A549 (cell line): ENCODE results near the gene LDAF1. TPM values are rescaled to one million over a fixed set of nuclear protein-coding genes. Genes with fewer than 3 reads are reported as not detected.
"Not testable (repeated sequence)": the region's sequence is repeated elsewhere in the genome, so short reads cannot be mapped to it uniquely, and the experiment has no call there.

ENCODE experiments used
- ATAC-seq, 2 experiments: fragments of 200-7000 bp in 1 of 2; fragments of >200 bp in 1 of 2; cut with Nextera tagmentation in 1 of 2; cut with Tn5 transposase in 1 of 2; 3 replicates each; pipeline versions ENCODE4 v1.8.0 to v1.9.1; 2018 to 2020; ENCODE audit warnings: mild to moderate bottlenecking in 1 of 2, moderate library complexity in 1 of 2
- CTCF ChIA-PET: fragments of 300-600 bp; sonication (Branson Sonifier 250); formaldehyde crosslinking; extraction: SDS; loops from one replicate; lab custom pipeline; 2021; ENCODE audit warnings: antibody characterized with exemption, inconsistent platforms; lab: Yijun Ruan, JAX
- POLR2A ChIA-PET: fragments of 350-600 bp; formaldehyde crosslinking; extraction: SDS; loops from one replicate; lab custom pipeline; 2021; ENCODE audit warnings: antibody characterized with exemption, inconsistent platforms; lab: Yijun Ruan, JAX
- DNase-seq, 2 experiments: peaks; one replicate each; pipeline versions ENCODE4 v3.0.0 to v3.0.0-alpha.2; 2011 to 2016; ENCODE audit warnings: low read depth in 1 of 2, low spot score in 1 of 2
- FAIRE-seq: peaks from 2 replicates; lab custom pipeline; 2011; peaks lifted over from hg19 to GRCh38; lab: Jason Lieb, UNC
- H3K27ac ChIP-seq, 2 experiments: fragments of >200 bp; sonication (Bioruptor Twin); formaldehyde crosslinking; 3 replicates each; pipeline ENCODE4 v1.5.1; 2016 to 2017
- H3K4me1 ChIP-seq: fragments of >200 bp; sonication (Bioruptor Twin); formaldehyde crosslinking; 3 replicates; pipeline ENCODE4 v1.6.1; 2016
- H3K4me2 ChIP-seq: fragments of >200 bp; sonication (Bioruptor Twin); formaldehyde crosslinking; 3 replicates; pipeline ENCODE4 v1.6.1; 2016
- H3K4me3 ChIP-seq: fragments of >200 bp; sonication (Bioruptor Twin); formaldehyde crosslinking; 3 replicates; pipeline ENCODE4 v1.5.1; 2016
- H3K9me3 ChIP-seq: fragments of >200 bp; sonication (Bioruptor Twin); formaldehyde crosslinking; 3 replicates; pipeline ENCODE4 v1.6.1; 2016
- CHD2 ChIP-seq: fragments of 150-350 bp; IDR thresholded peaks from 2 replicates; pipeline ENCODE4 v1.6.1; 2014; ENCODE audit warnings: low read length; ENCODE audit not compliant: partially characterized antibody
- EHF ChIP-seq: fragments of 250-450 bp; sonication (Bioruptor Pico); IDR thresholded peaks from 2 replicates; pipeline ENCODE4 v1.5.0; 2020; ENCODE audit warnings: mild to moderate bottlenecking
- ELK1 ChIP-seq: fragments of 150-350 bp; IDR thresholded peaks from 2 replicates; pipeline ENCODE4 v1.6.1; 2014; ENCODE audit warnings: low read depth, mild to moderate bottlenecking, low read length
- ESRRA ChIP-seq: fragments of 150-350 bp; IDR thresholded peaks from 2 replicates; pipeline ENCODE4 v1.6.1; 2014; ENCODE audit warnings: mild to moderate bottlenecking, low read length, borderline replicate concordance
- FOXS1 ChIP-seq: fragments of 250-450 bp; sonication (Bioruptor Pico); IDR thresholded peaks from 2 replicates; pipeline ENCODE4 v1.5.0; 2020; ENCODE audit warnings: mild to moderate bottlenecking, moderate library complexity
- HEYL ChIP-seq: fragments of 250-450 bp; sonication (Bioruptor Pico); IDR thresholded peaks from 2 replicates; pipeline ENCODE4 v1.8.0; 2021; ENCODE audit warnings: mild to moderate bottlenecking, moderate library complexity
- HOXA7 ChIP-seq: fragments of 250-450 bp; sonication (Bioruptor Pico); IDR thresholded peaks from 2 replicates; pipeline ENCODE4 v1.5.0; 2020; ENCODE audit warnings: mild to moderate bottlenecking, moderate library complexity
- HOXB13 ChIP-seq: fragments of 250-450 bp; sonication (Bioruptor Pico); IDR thresholded peaks from 2 replicates; pipeline ENCODE4 v1.5.0; 2020; ENCODE audit warnings: low read depth, mild to moderate bottlenecking, moderate library complexity
- JUN ChIP-seq, 2 experiments: fragments of >200 bp; sonication (Bioruptor Twin); formaldehyde crosslinking; IDR thresholded peaks; 2 replicates in 1 of 2; 3 replicates in 1 of 2; pipeline ENCODE4 v1.6.1; 2016 to 2017
- JUNB ChIP-seq: fragments of >200 bp; sonication (Bioruptor Twin); formaldehyde crosslinking; IDR thresholded peaks from 2 replicates; pipeline ENCODE4 v1.6.1; 2016
- PBX3 ChIP-seq: IDR thresholded peaks from 2 replicates; pipeline ENCODE4 v1.6.1; 2012
- PHF8 ChIP-seq: fragments of 200-600 bp; sonication (generic); IDR thresholded peaks from 2 replicates; pipeline ENCODE4 v1.6.1; 2016; ENCODE audit warnings: low read depth, mild to moderate bottlenecking, antibody characterized with exemption, moderate library complexity, borderline replicate concordance
- RAD21 ChIP-seq, 2 experiments: fragments of >200 bp in 1 of 2; sonication (Bioruptor Twin) in 1 of 2; formaldehyde crosslinking in 1 of 2; IDR thresholded peaks in 1 of 2; conservative IDR thresholded peaks in 1 of 2; 2 replicates in 1 of 2; 3 replicates in 1 of 2; pipeline ENCODE4 v1.6.1; 2012 to 2018; ENCODE audit warnings: inconsistent platforms in 1 of 2
- SMC3 ChIP-seq: fragments of >200 bp; sonication (Bioruptor Twin); formaldehyde crosslinking; IDR thresholded peaks from 3 replicates; pipeline ENCODE4 v1.6.1; 2018; ENCODE audit warnings: inconsistent platforms
- TFCP2L1 ChIP-seq: fragments of 250-450 bp; sonication (Bioruptor Pico); IDR thresholded peaks from 2 replicates; pipeline ENCODE4 v1.5.0; 2021; ENCODE audit warnings: mild to moderate bottlenecking
- TP53 ChIP-seq: fragments of 250-450 bp; sonication (Bioruptor Pico); IDR thresholded peaks from 2 replicates; pipeline ENCODE4 v1.5.0; 2021; ENCODE audit warnings: mild to moderate bottlenecking, moderate library complexity
- USF2 ChIP-seq: fragments of 450-650 bp; IDR thresholded peaks from 2 replicates; pipeline ENCODE4 v1.6.1; 2014; ENCODE audit warnings: antibody characterized with exemption
- ZFP36 ChIP-seq: fragments of 450-650 bp; IDR thresholded peaks from 2 replicates; pipeline ENCODE4 v1.6.1; 2014; ENCODE audit warnings: borderline replicate concordance; ENCODE audit not compliant: partially characterized antibody
- WGBS: methylation state at CpG from one replicate; pipeline ENCODE4 v1.1.6; 2017; ENCODE audit errors: missing lambda C conversion rate; 5-methylcytosine and 5-hydroxymethylcytosine counted together
- polyA plus RNA-seq, 4 experiments: library from polyadenylated mRNA; depleted of rRNA in 3 of 4; stranded (reverse); fragments of >200 nt; fragmentation: RNase III in 1 of 4; extraction: RNeasy Plus Mini Kit Qiagen cat#74134 plus additional on column Dnase treatment in 1 of 4; gene quantifications; 2 replicates in 3 of 4; 3 replicates in 1 of 4; pipeline ENCODE4 v1.2.3, GENCODE V29; 2011 to 2017
- TF ChIP-seq, protein P1 (sequence below): IDR thresholded peaks from 2 replicates; pipeline ENCODE4 v1.6.1; 2012; ENCODE audit warnings: low read depth, borderline replicate concordance
- TF ChIP-seq, protein P2 (sequence below): fragments of >200 bp; sonication (Bioruptor Twin); formaldehyde crosslinking; IDR thresholded peaks from 3 replicates; pipeline ENCODE4 v1.5.1; 2016
- TF ChIP-seq, protein P3 (sequence below): fragments of 250-450 bp; sonication (Bioruptor Pico); IDR thresholded peaks from 2 replicates; pipeline ENCODE4 v1.5.0; 2020; ENCODE audit warnings: low read depth, mild to moderate bottlenecking, moderate library complexity
- TF ChIP-seq, protein P4 (sequence below): fragments of >200 bp; sonication (Bioruptor Twin); formaldehyde crosslinking; IDR thresholded peaks from 2 replicates; pipeline ENCODE4 v1.6.1; 2016

LDAF1 gene
- polyA plus RNA-seq, 2 of the 4 experiments (the other 2 are of a cell fraction), result 13.8 to 14.4 TPM

GRCh38 chr16:21194771-21195301 lies 36.4 kb downstream of the LDAF1 start:
- H3K9me3 ChIP-seq, result no peaks in the 10 kb centered on the region; the same call in 2 of the 3 replicates
- H3K4me2 ChIP-seq, result no peak overlapping the region
- DNase-seq, result no peak
- no peak for ATAC-seq
- H3K4me3 ChIP-seq, result no peak overlapping the region
- CTCF ChIA-PET, result interaction anchor here (0.7 to 11.5 kb wide), 3 partner anchors 38 to 107 kb away, joined by 3 to 114 read pairs (median 5); no protein-coding TSS in a partner anchor
- no peak overlapping the region for H3K27ac ChIP-seq
- POLR2A ChIA-PET, result no interaction called here
- FAIRE-seq, result no peak
- no peak for TF ChIP-seq EHF (CRISPR knock-in tag)
- TF ChIP-seq HOXA7, result no peak
- no peak for TF ChIP-seq FOXS1 (CRISPR knock-in tag)
- no peak for TF ChIP-seq JUNB
- TF ChIP-seq, protein P1, sequence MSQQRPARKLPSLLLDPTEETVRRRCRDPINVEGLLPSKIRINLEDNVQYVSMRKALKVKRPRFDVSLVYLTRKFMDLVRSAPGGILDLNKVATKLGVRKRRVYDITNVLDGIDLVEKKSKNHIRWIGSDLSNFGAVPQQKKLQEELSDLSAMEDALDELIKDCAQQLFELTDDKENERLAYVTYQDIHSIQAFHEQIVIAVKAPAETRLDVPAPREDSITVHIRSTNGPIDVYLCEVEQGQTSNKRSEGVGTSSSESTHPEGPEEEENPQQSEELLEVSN, result no peak
- TF ChIP-seq ZFP36, result no peak
- no peak for TF ChIP-seq JUN (IDR thresholded peaks at IDR 0.05)
- no peak for TF ChIP-seq ELK1
- no peak for TF ChIP-seq PHF8
- TF ChIP-seq HOXB13, result no peak
- no peak for TF ChIP-seq RAD21 (conservative IDR thresholded peaks at IDR 0.05 in 1 of 2, IDR thresholded peaks at IDR 0.05 in 1 of 2)
- TF ChIP-seq CHD2, result no peak
- no peak for TF ChIP-seq HEYL (CRISPR knock-in tag)
- TF ChIP-seq PBX3, result no peak
- TF ChIP-seq, all 56 proteins: peak for 0
- WGBS, result 32% methylated on average over 6 of the region's 6 CpGs
- no peaks in the 10 kb centered on the region for H3K4me1 ChIP-seq

GRCh38 chr16:21195330-21195729 lies 36.9 kb downstream of the LDAF1 start:
- FAIRE-seq, H3K9me3 ChIP-seq, H3K4me3 ChIP-seq, ATAC-seq, H3K4me1 ChIP-seq, POLR2A ChIA-PET, H3K27ac ChIP-seq, H3K4me2 ChIP-seq, DNase-seq: not testable (repeated sequence)
- 79% methylated on average over 8 of the region's 8 CpGs for WGBS
- CTCF ChIA-PET, result interaction anchor here (0.7 to 11.5 kb wide), 4 partner anchors 83 to 106 kb away, joined by 3 to 114 read pairs (median 12); partner anchors contain the start of gene CRYM

- 30% methylated on average over 1 of the region's 1 CpG for WGBS
- Histone ChIP-seq H3K9me3 (no peaks in the 10 kb centered on the region), H3K4me3 (no peak overlapping the region), H3K4me2 (no peak overlapping the region), H3K27ac (no peak overlapping the region), H3K4me1 (no peaks in the 10 kb centered on the region)
- CTCF ChIA-PET, result interaction anchor here (0.9 to 4.0 kb wide), 5 partner anchors 9 to 87 kb away, joined by 3 to 20 read pairs (median 3); partner anchors contain the start of gene CRYM
- FAIRE-seq (no peak), ATAC-seq (no peak), DNase-seq (no peak)
- TF ChIP-seq, protein P2, sequence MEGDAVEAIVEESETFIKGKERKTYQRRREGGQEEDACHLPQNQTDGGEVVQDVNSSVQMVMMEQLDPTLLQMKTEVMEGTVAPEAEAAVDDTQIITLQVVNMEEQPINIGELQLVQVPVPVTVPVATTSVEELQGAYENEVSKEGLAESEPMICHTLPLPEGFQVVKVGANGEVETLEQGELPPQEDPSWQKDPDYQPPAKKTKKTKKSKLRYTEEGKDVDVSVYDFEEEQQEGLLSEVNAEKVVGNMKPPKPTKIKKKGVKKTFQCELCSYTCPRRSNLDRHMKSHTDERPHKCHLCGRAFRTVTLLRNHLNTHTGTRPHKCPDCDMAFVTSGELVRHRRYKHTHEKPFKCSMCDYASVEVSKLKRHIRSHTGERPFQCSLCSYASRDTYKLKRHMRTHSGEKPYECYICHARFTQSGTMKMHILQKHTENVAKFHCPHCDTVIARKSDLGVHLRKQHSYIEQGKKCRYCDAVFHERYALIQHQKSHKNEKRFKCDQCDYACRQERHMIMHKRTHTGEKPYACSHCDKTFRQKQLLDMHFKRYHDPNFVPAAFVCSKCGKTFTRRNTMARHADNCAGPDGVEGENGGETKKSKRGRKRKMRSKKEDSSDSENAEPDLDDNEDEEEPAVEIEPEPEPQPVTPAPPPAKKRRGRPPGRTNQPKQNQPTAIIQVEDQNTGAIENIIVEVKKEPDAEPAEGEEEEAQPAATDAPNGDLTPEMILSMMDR, result no peak
- TF ChIP-seq RAD21 (conservative IDR thresholded peaks at IDR 0.05 in 1 of 2, IDR thresholded peaks at IDR 0.05 in 1 of 2) (no peak), TP53 (CRISPR knock-in tag) (no peak), SMC3 (no peak), USF2 (no peak), ESRRA (no peak), TFCP2L1 (CRISPR knock-in tag) (no peak)
- TF ChIP-seq, protein P3, sequence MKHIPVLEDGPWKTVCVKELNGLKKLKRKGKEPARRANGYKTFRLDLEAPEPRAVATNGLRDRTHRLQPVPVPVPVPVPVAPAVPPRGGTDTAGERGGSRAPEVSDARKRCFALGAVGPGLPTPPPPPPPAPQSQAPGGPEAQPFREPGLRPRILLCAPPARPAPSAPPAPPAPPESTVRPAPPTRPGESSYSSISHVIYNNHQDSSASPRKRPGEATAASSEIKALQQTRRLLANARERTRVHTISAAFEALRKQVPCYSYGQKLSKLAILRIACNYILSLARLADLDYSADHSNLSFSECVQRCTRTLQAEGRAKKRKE, result no peak
- TF ChIP-seq, protein P4, sequence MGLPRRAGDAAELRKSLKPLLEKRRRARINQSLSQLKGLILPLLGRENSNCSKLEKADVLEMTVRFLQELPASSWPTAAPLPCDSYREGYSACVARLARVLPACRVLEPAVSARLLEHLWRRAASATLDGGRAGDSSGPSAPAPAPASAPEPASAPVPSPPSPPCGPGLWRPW, result no peak
- POLR2A ChIA-PET, result interaction anchor here (1.1 kb wide), 1 partner anchor 105 kb away, joined by 3 read pairs; no protein-coding TSS in a partner anchor
Observed at GRCh38 chr16:21197112-21197511, 38.6 kb downstream of the LDAF1 start.
